HepG2 (cell line): Measurements from ENCODE around the gene GLTPD2. TPM values are rescaled to one million over a fixed set of nuclear protein-coding genes. Genes with fewer than 3 reads are reported as not detected.

Experiments used
- AFF4 ChIP-seq: sonication (generic); formaldehyde crosslinking; IDR thresholded peaks from 2 replicates; pipeline ENCODE4 v1.4.0; 2020; ENCODE audit warnings: missing genetic modification reagents
- KDM5B ChIP-seq: sonication (generic); formaldehyde crosslinking; IDR thresholded peaks from 2 replicates; pipeline ENCODE4 v1.4.0; 2020; ENCODE audit warnings: missing genetic modification reagents, mild to moderate bottlenecking, borderline replicate concordance
- PBX3 ChIP-seq: sonication (generic); formaldehyde crosslinking; IDR thresholded peaks from 2 replicates; pipeline ENCODE4 v1.8.1; 2023; ENCODE audit warnings: missing genetic modification reagents, inconsistent platforms, borderline replicate concordance
- SP2 ChIP-seq: sonication (generic); formaldehyde crosslinking; IDR thresholded peaks from 2 replicates; pipeline ENCODE4 v1.5.1; 2020; ENCODE audit warnings: mild to moderate bottlenecking, missing genetic modification reagents
- SP4 ChIP-seq: sonication (generic); formaldehyde crosslinking; IDR thresholded peaks from 2 replicates; pipeline ENCODE4 v1.8.1; 2023; ENCODE audit warnings: mild to moderate bottlenecking, missing genetic modification reagents
- TSC22D2 ChIP-seq: sonication (generic); formaldehyde crosslinking; IDR thresholded peaks from 2 replicates; pipeline ENCODE4 v1.5.1; 2020; ENCODE audit warnings: missing genetic modification reagents, mild to moderate bottlenecking, borderline replicate concordance
- YY1 ChIP-seq: IDR thresholded peaks from 2 replicates; pipeline ENCODE4 v1.6.1; 2011; ENCODE audit warnings: low read length, low read depth, moderate library complexity, mild to moderate bottlenecking; ENCODE audit not compliant: insufficient read depth, insufficient replicate concordance
- ZHX2 ChIP-seq, 2 experiments: sonication (generic) in 1 of 2; formaldehyde crosslinking in 1 of 2; IDR thresholded peaks; 2 replicates each; pipeline versions ENCODE4 v1.6.1 to v1.9.0; 2014 to 2022; ENCODE audit warnings: antibody characterized with exemption in 1 of 2, borderline replicate concordance in 1 of 2, inconsistent platforms in 1 of 2, low read depth in 1 of 2, missing genetic modification reagents in 1 of 2
- ZNF513 ChIP-seq: sonication (generic); formaldehyde crosslinking; conservative IDR thresholded peaks from 2 replicates; pipeline ENCODE4 v1.5.0; 2020; ENCODE audit warnings: missing genetic modification reagents
- polyA plus RNA-seq, 8 experiments: library from polyadenylated mRNA; depleted of rRNA in 3 of 8; stranded (reverse) in 7 of 8; unstranded in 1 of 8; fragments of >200 nt; fragmentation: Illumina TruSeq in 4 of 8; extraction: Trizol in 4 of 8; gene quantifications; 2 replicates each; pipeline versions ENCODE4 v1.2.1 to v1.2.3, GENCODE V29; 2011 to 2016; ENCODE audit warnings: low read depth in 4 of 8, missing spikeins in 1 of 8, mixed read lengths in 1 of 8; ENCODE audit not compliant: insufficient read depth in 1 of 8
- total RNA-seq, 5 experiments: library from RNA; depleted of rRNA; stranded (reverse); fragments of >200 nt; fragmentation: Illumina TruSeq; extraction: Trizol; gene quantifications; 2 replicates each; pipeline ENCODE4 v1.2.3, GENCODE V29; 2016; ENCODE audit warnings: low read depth in 1 of 5

GLTPD2 gene
- total and polyA plus RNA-seq, 2 of the 13 experiments (the other 11 are each of a cell fraction or from before 2014, with no cell fraction given): 7.5 to 12.9 TPM

DNA sequence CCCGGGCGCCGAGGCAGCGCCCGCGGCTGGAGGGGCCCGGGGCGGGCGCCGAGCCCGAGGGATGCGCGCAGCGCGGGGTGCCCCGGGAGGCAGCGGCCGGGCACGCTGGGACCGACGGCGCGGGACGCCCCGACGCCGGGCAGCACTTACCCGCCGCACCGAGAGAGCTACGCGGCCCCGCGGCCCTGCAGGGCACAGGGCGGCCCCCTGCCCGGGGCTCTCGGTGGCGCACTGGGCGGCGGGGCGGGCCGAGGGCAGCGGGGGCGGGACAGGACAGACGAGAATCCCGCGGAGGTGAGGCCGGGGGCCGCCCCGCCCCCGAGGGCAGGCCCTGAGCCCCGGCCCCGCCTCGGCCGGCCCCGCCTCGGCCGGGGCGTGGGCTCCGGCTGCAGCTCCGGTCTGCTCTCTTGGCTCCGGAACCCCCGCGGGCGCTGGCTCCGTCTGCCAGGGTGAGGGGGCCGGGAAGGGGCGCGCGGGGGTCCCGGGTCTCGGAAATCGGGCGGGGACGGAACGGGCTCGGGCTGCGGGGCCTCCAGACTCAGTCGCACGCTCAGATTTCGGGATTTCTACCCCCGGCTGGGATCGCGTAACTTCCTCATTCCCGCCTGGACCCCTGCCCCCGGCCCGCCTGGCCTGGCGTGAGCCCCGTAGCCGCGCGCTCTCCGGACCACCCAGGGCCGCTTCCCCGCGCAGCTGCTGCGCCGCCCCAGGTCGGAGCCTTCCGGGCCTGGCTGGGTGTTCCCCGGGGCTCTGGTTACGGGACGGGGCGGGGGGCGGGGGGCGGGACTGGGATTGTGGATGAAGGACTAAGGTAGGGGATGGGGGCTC, 18.2 kb downstream of the GLTPD2 start, which contains the start of gene PLD2 (continued):
- TF ChIP-seq TSC22D2 (CRISPR knock-in tag) (0 out of 2 replicates have a peak, but pooled peaks have one; percentile 72), ZHX2 (IDR thresholded peaks at IDR 0.05; ENCODE audit: low read depth) (no peak), ZHX2 (CRISPR knock-in tag; IDR thresholded peaks at IDR 0.05; ENCODE audit: borderline replicate concordance) (0 out of 2 replicates have a peak, but pooled peaks have one; percentile 20), PBX3 (CRISPR knock-in tag) (no peak), SP4 (CRISPR knock-in tag) (peak; percentile 76), SP2 (CRISPR knock-in tag) (no peak), KDM5B (CRISPR knock-in tag) (peak; percentile 13; the same call in 1 of the 2 replicates), ZNF513 (no peak), YY1 (peak; percentile 54), AFF4 (CRISPR knock-in tag) (no peak)
